ENCODE results near the gene DDR2.

DNA sequence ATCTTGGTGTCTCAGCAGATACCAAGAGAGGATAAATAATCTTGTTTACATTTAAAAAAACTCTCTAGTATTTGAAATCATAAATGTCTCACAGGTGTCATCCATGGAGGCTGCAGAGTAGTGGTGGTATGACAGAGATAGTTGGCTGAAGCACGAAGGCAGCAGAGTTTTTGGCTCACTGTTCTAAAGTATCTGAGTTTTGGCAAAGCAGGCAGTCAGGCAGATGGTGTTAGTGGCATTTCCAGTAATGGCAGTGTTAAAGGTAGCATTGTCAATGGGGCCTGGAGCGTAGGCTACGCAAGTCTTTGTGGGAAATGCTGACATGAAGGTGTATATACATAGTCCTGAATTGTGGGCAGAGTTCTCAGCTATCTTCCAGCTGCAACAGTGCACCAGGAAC lies 89.8 kb downstream of the DDR2 start:
- TF ChIP-seq, protein P1, sequence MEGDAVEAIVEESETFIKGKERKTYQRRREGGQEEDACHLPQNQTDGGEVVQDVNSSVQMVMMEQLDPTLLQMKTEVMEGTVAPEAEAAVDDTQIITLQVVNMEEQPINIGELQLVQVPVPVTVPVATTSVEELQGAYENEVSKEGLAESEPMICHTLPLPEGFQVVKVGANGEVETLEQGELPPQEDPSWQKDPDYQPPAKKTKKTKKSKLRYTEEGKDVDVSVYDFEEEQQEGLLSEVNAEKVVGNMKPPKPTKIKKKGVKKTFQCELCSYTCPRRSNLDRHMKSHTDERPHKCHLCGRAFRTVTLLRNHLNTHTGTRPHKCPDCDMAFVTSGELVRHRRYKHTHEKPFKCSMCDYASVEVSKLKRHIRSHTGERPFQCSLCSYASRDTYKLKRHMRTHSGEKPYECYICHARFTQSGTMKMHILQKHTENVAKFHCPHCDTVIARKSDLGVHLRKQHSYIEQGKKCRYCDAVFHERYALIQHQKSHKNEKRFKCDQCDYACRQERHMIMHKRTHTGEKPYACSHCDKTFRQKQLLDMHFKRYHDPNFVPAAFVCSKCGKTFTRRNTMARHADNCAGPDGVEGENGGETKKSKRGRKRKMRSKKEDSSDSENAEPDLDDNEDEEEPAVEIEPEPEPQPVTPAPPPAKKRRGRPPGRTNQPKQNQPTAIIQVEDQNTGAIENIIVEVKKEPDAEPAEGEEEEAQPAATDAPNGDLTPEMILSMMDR (IDR thresholded peaks at IDR 0.05) = no peak
- no peak for TF ChIP-seq POLR2AphosphoS5 (IDR thresholded peaks at IDR 0.05)
